ENCODE results near the gene TMEM8B. TPM values are rescaled to one million over a fixed set of nuclear protein-coding genes. Genes with fewer than 3 reads are reported as not detected.

TMEM8B gene
- total and polyA plus RNA-seq, 2 of the 8 experiments (the other 6 are each of a cell fraction or from before 2014, with no cell fraction given): 7.5 to 10.4 TPM

DNA sequence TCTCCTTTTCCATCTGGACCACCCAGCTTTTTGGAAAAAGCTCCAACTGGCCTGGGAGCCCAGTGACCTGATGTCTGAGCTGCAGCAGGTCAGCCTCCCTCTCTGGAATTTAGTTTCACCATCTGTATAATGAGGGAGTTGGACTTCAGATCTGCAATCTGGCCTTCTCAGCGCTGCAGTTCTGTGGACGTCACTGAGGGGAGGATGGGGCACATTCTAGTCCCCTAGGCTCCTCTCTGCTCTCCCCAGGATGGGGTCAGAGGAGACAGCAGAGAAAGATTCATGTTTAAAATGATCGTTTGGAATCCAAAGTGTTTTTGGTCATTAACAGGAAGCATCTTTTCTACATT, 30.9 kb downstream of the TMEM8B start:
- Histone ChIP-seq H4K91ac (replicated peaks; ENCODE audit: insufficient read length, low read length) (no peak overlapping the region), H2AK5ac (ENCODE audit: low read depth, low read length) (no peak overlapping the region), H3K14ac (ENCODE audit: insufficient read length) (no peak overlapping the region), H2AFZ (ENCODE audit: low read length) (no peak overlapping the region), H2BK15ac (ENCODE audit: low read length) (no peak overlapping the region), H3K4ac (replicated peaks; ENCODE audit: insufficient read length, low read depth, low read length) (no peak overlapping the region), H3K23me2 (ENCODE audit: low read depth, low read length) (no peaks in the 10 kb centered on the region; the same call in 1 of the 2 replicates), H3K27me3 (replicated peaks in 1 of 4; ENCODE audit: control insufficient read depth in 3 of 4, extremely low read depth in 1 of 4, insufficient read depth in 3 of 4, low read length in 3 of 4) (peaks cover 0 to 2% (median 0%) of the 10 kb centered on the region in 4 experiments; a peak in 1 of 7 replicates), H3K27ac (ENCODE audit: low read depth, low read length) (no peak overlapping the region), H2BK20ac (ENCODE audit: low read length) (no peak overlapping the region), H3K79me2 (ENCODE audit: control insufficient read depth in 1 of 2, insufficient read depth in 2 of 2, low read length in 2 of 2) (no peaks in the 10 kb centered on the region), H2BK12ac (ENCODE audit: low read depth, low read length) (no peak overlapping the region), H2BK5ac (ENCODE audit: low read depth, low read length) (no peak overlapping the region), H3K36me3 (ENCODE audit: control insufficient read depth in 2 of 4, insufficient read depth in 4 of 4, low read length in 3 of 4) (no peaks in the 10 kb centered on the region), H3K9ac (replicated peaks in 1 of 4; ENCODE audit: extremely low read depth in 1 of 4, low read depth in 3 of 4, low read length in 3 of 4) (no peak overlapping the region), H3K9me3 (ENCODE audit: insufficient read depth in 2 of 2, low read depth in 1 of 2, low read length in 1 of 2) (no peaks in the 10 kb centered on the region), H3K56ac (replicated peaks; ENCODE audit: insufficient read length, low read depth, low read length) (no peak overlapping the region), H3K4me1 (replicated peaks in 1 of 4; ENCODE audit: control insufficient read depth in 3 of 4, insufficient read depth in 4 of 4, low read length in 3 of 4) (no peaks in the 10 kb centered on the region), H3K4me3 (ENCODE audit: extremely low read depth in 1 of 4, insufficient read depth in 2 of 4, low read depth in 3 of 4, low read length in 4 of 4) (no peak overlapping the region), H4K8ac (ENCODE audit: extremely low read depth, insufficient read depth, low read length) (no peak overlapping the region), H3K23ac (ENCODE audit: insufficient read length) (no peak overlapping the region), H2BK120ac (replicated peaks; ENCODE audit: low read depth, low read length) (no peak overlapping the region), H3K79me1 (ENCODE audit: low read depth, low read length) (no peaks in the 10 kb centered on the region), H3K4me2 (ENCODE audit: insufficient read depth in 1 of 2, low read depth in 2 of 2, low read length in 2 of 2) (no peak overlapping the region), H4K5ac (ENCODE audit: insufficient read length, low read depth, low read length) (no peak overlapping the region), H4K20me1 (replicated peaks in 1 of 2; ENCODE audit: control insufficient read depth in 1 of 2, insufficient read depth in 2 of 2, low read length in 2 of 2) (peaks cover 0 to 2% of the 10 kb centered on the region in 2 experiments), H3K18ac (ENCODE audit: extremely low read depth, low read length) (no peak overlapping the region)
- DNase-seq (ENCODE audit: low read depth in 1 of 2, low spot score in 2 of 2) (peak in 1 of 2 experiments; percentile 32), FAIRE-seq (no peak)
- ChIA-PET CTCF (ENCODE audit: partially characterized antibody) (interaction anchor here (0.7 to 5.9 kb wide), 6 partner anchors 20 to 134 kb away, joined by 3 to 31 read pairs (median 4); no protein-coding TSS in a partner anchor), POLR2A (ENCODE audit: partially characterized antibody) (interaction anchor here (1.2 to 7.4 kb wide), 2 partner anchors 10 to 14 kb away, joined by 3 to 43 read pairs; no protein-coding TSS in a partner anchor)
- TF ChIP-seq ZNF274 (IDR thresholded peaks at IDR 0.05; ENCODE audit: borderline replicate concordance, extremely low read depth, low read length) (no peak), RFX5 (IDR thresholded peaks at IDR 0.05; ENCODE audit: borderline replicate concordance, low read depth, low read length) (no peak), TBP (IDR thresholded peaks at IDR 0.05; ENCODE audit: low read depth, low read length) (no peak), SP1 (IDR thresholded peaks at IDR 0.05; ENCODE audit: low read depth, low read length) (no peak), RXRA (IDR thresholded peaks at IDR 0.05; ENCODE audit: insufficient read depth, low read depth, low read length) (no peak), FOSL1 (IDR thresholded peaks at IDR 0.05; ENCODE audit: insufficient read depth, low read depth, low read length) (no peak), SP2 (IDR thresholded peaks at IDR 0.05; ENCODE audit: low read length) (no peak), HDAC2 (IDR thresholded peaks at IDR 0.05; ENCODE audit: borderline replicate concordance in 1 of 2, low read depth in 2 of 2, low read length in 2 of 2) (no peak), BCL11A (IDR thresholded peaks at IDR 0.05; ENCODE audit: low read depth in 2 of 2, low read length in 2 of 2) (no peak), EP300 (IDR thresholded peaks at IDR 0.05; ENCODE audit: borderline replicate concordance in 1 of 2, low read depth in 2 of 2, low read length in 2 of 2) (no peak), GABPA (IDR thresholded peaks at IDR 0.05; ENCODE audit: borderline replicate concordance, insufficient read depth, low read length) (no peak), TAF1 (IDR thresholded peaks at IDR 0.05; ENCODE audit: low read depth, low read length) (no peak), KDM5A (IDR thresholded peaks at IDR 0.05; ENCODE audit: low read length) (no peak), PHF8 (conservative IDR thresholded peaks at IDR 0.05; ENCODE audit: low read depth, low read length) (no peak), YY1 (IDR thresholded peaks at IDR 0.05; ENCODE audit: low read depth, low read length) (no peak)
- 80% methylated on average over 3 of the region's 3 CpGs; no CpG with 5 or more reads in 1 of the 2 experiments for WGBS, 2 experiments (ENCODE audit: extremely low coverage in 1 of 2, insufficient coverage in 1 of 2, insufficient read length in 1 of 2, insufficient replicate concordance in 2 of 2, low coverage in 1 of 2, low lambda C conversion rate in 2 of 2, missing lambda C conversion rate in 1 of 2)
